DMS 273 (cell line): ENCODE results near the gene CMSS1.

Source experiments
- DNase-seq: peaks from one replicate; lab custom pipeline; 2025; ENCODE audit not compliant: unreplicated experiment; lab: John Stamatoyannopoulos, UW

The CMSS1 gene

GRCh38 chr3:99901200-99901926 is 83.7 kb downstream of the CMSS1 start:
- DNase-seq, result peak; percentile 13

GRCh38 chr3:99902091-99902490 is 84.4 kb downstream of the CMSS1 start:
- no peak for DNase-seq

- no peak for DNase-seq
These were observed 86.2 kb downstream of the CMSS1 start for GRCh38 chr3:99903869-99904268.

GRCh38 chr3:99907959-99908544 is 90.4 kb downstream of the CMSS1 start:
- DNase-seq, result no peak

- DNase-seq, result no peak
These were observed 92.2 kb downstream of the CMSS1 start for GRCh38 chr3:99909714-99910495.

- no peak for DNase-seq
These were observed 93.2 kb downstream of the CMSS1 start for GRCh38 chr3:99910752-99911290.

- DNase-seq, result no peak
These were observed 93.8 kb downstream of the CMSS1 start for GRCh38 chr3:99911433-99911832.

GRCh38 chr3:99915906-99916432 is 98.3 kb downstream of the CMSS1 start:
- DNase-seq, result peak; percentile 25

GRCh38 chr3:99918715-99919114 is 101.1 kb downstream of the CMSS1 start:
- no peak for DNase-seq

GRCh38 chr3:99919694-99920093 is 102.0 kb downstream of the CMSS1 start:
- DNase-seq, result no peak

GRCh38 chr3:99920481-99921376 is 103.1 kb downstream of the CMSS1 start:
- DNase-seq, result peak; percentile 64

GRCh38 chr3:99921377-99921695 is 103.7 kb downstream of the CMSS1 start:
- DNase-seq, result no peak

GRCh38 chr3:99921986-99922385 is 104.3 kb downstream of the CMSS1 start:
- DNase-seq, result no peak

- no peak for DNase-seq
These were observed 106.2 kb downstream of the CMSS1 start for GRCh38 chr3:99923873-99924272.

GRCh38 chr3:99925584-99926230 is 108.0 kb downstream of the CMSS1 start:
- peak; percentile 80 for DNase-seq

- no peak for DNase-seq
These were observed 110.2 kb downstream of the CMSS1 start for GRCh38 chr3:99927671-99928457.

- DNase-seq, result no peak
These were observed 111.4 kb downstream of the CMSS1 start for GRCh38 chr3:99928771-99929744.

GRCh38 chr3:99929745-99930139 is 112.1 kb downstream of the CMSS1 start:
- DNase-seq, result peak; percentile 20
